K562 (cell line): ENCODE measurements around the gene HEMGN. TPM values are rescaled to one million over a fixed set of nuclear protein-coding genes. Genes with fewer than 3 reads are reported as not detected.
A peak's percentile ranks its signal among the peaks of the same experiment; 100 is the strongest.

ENCODE experiments used
- ATAC-seq: fragments of 200-7000 bp; cut with Tn5 transposase; 3 replicates; pipeline ENCODE4 v1.9.1; 2020; ENCODE audit warnings: moderate library complexity
- BruUV-seq: library from RNA; stranded (reverse); fragments of 400-500 nt; replicated peaks from 2 replicates; lab custom pipeline; 2021; lab: Mats Ljungman, UMichigan
- CTCF ChIA-PET: fragments of 300-600 bp; formaldehyde crosslinking; extraction: SDS; loops from one replicate; lab custom pipeline; 2021; ENCODE audit warnings: low intra/inter-chr PET ratio; lab: Yijun Ruan, JAX
- POLR2A ChIA-PET: fragments of 300-600, 350-650 bp; sonication (Branson Sonifier 250); formaldehyde crosslinking; extraction: SDS; loops from one replicate; lab custom pipeline; 2021; ENCODE audit warnings: antibody characterized with exemption, inconsistent platforms; lab: Yijun Ruan, JAX
- DNase-seq, 4 experiments: peaks; one replicate each; pipeline versions ENCODE4 v3.0.0 to v3.0.0-alpha.2; 2011 to 2018; ENCODE audit warnings: low spot score in 3 of 4, mixed read lengths in 3 of 4; ENCODE audit errors: extremely low read depth in 1 of 4
- FAIRE-seq: peaks from 2 replicates; lab custom pipeline; 2011; peaks lifted over from hg19 to GRCh38; lab: Jason Lieb, UNC
- H2AFZ ChIP-seq: 2 replicates; pipeline ENCODE4 v1.6.0; 2011; ENCODE audit warnings: low read depth, low read length, control low read depth, inconsistent platforms
- H3K27ac ChIP-seq: fragments of 200-600 bp; 3 replicates; pipeline ENCODE4 v1.8.0; 2011; ENCODE audit warnings: low read depth, mild to moderate bottlenecking, control low read depth, inconsistent platforms, low read length, moderate library complexity, mixed read lengths; ENCODE audit errors: extremely low read depth
- H3K27me3 ChIP-seq, 2 experiments: fragments of 300-600 bp in 1 of 2; 2 replicates in 1 of 2; 3 replicates in 1 of 2; pipeline versions ENCODE4 v1.6.0 to v1.8.0; 2011; ENCODE audit warnings: inconsistent platforms in 2 of 2, low read length in 2 of 2, mild to moderate bottlenecking in 1 of 2, mixed read lengths in 1 of 2, moderate library complexity in 1 of 2; ENCODE audit not compliant: control insufficient read depth in 2 of 2, insufficient read depth in 2 of 2
- H3K36me3 ChIP-seq: fragments of 300-600 bp; 3 replicates; pipeline ENCODE4 v1.8.0; 2011; ENCODE audit warnings: mild to moderate bottlenecking, low read length, inconsistent platforms; ENCODE audit not compliant: control insufficient read depth, insufficient read depth
- H3K4me1 ChIP-seq, 2 experiments: fragments of 200-600 bp in 1 of 2; replicated peaks in 1 of 2; 2 replicates in 1 of 2; 3 replicates in 1 of 2; pipeline versions ENCODE4 v1.5.1 to v1.8.0; 2011; ENCODE audit warnings: inconsistent platforms in 2 of 2, low read length in 2 of 2, mild to moderate bottlenecking in 1 of 2, mixed read lengths in 1 of 2, moderate library complexity in 1 of 2; ENCODE audit not compliant: control insufficient read depth in 2 of 2, insufficient read depth in 2 of 2
- H3K4me2 ChIP-seq: 2 replicates; pipeline ENCODE4 v1.6.1; 2011; ENCODE audit warnings: low read length, control low read depth, inconsistent platforms, mixed read lengths; ENCODE audit not compliant: insufficient read depth
- H3K4me3 ChIP-seq: fragments of 200-600 bp; sonication (generic), shearing (Covaris generic); 2 replicates; pipeline ENCODE4 v1.5.1; 2016; ENCODE audit warnings: control low read depth, inconsistent platforms
- H3K79me2 ChIP-seq: fragments of 200-600 bp; 3 replicates; pipeline ENCODE4 v1.8.0; 2011; ENCODE audit warnings: low read length, inconsistent platforms; ENCODE audit not compliant: control insufficient read depth, insufficient read depth
- H3K9ac ChIP-seq, 2 experiments: 2 replicates each; pipeline versions ENCODE4 v1.6.0 to v1.6.1; 2011; ENCODE audit warnings: low read depth in 2 of 2, low read length in 2 of 2, control low read depth in 1 of 2, inconsistent platforms in 1 of 2, mild to moderate bottlenecking in 1 of 2, mixed read lengths in 1 of 2; ENCODE audit not compliant: insufficient read depth in 1 of 2
- H3K9me1 ChIP-seq: one replicate; pipeline ENCODE4 v1.6.0; 2011; ENCODE audit warnings: inconsistent platforms, mild to moderate bottlenecking, low read length, moderate library complexity; ENCODE audit not compliant: control insufficient read depth, insufficient read depth
- H3K9me3 ChIP-seq: replicated peaks from 2 replicates; pipeline ENCODE4 v1.5.1; 2011; ENCODE audit warnings: low read depth, low read length, inconsistent platforms; ENCODE audit not compliant: control insufficient read depth, insufficient read depth
- H4K20me1 ChIP-seq: replicated peaks from 2 replicates; pipeline ENCODE4 v1.6.1; 2011; ENCODE audit warnings: low read length, inconsistent platforms, mixed read lengths; ENCODE audit not compliant: control insufficient read depth, insufficient read depth
- ARID3A ChIP-seq: IDR thresholded peaks from 2 replicates; pipeline ENCODE4 v1.6.1; 2012; ENCODE audit warnings: low read depth, low read length, improper control_type of control experiment, borderline replicate concordance
- DACH1 ChIP-seq: fragments of 450-650 bp; IDR thresholded peaks from 2 replicates; pipeline ENCODE4 v1.6.1; 2018; ENCODE audit not compliant: partially characterized antibody
- FUS ChIP-seq: fragments of 200-400 bp; formaldehyde crosslinking; optimal IDR thresholded peaks from 2 replicates; pipeline ENCODE3; 2017; ENCODE audit warnings: low read depth, low read length
- NFE2L1 ChIP-seq: fragments of 450-650 bp; IDR thresholded peaks from 2 replicates; pipeline ENCODE4 v1.6.1; 2016; ENCODE audit warnings: missing genetic modification characterization, low read depth, mild to moderate bottlenecking, missing compliant biosample characterization, moderate library complexity, borderline replicate concordance
- ZBTB1 ChIP-seq: sonication (generic); formaldehyde crosslinking; IDR thresholded peaks from 2 replicates; pipeline ENCODE4 v1.8.1; 2023; ENCODE audit warnings: missing genetic modification reagents, low read depth, mild to moderate bottlenecking, borderline replicate concordance
- ZNF584 ChIP-seq: fragments of 200-800 bp; sonication (Bioruptor generic); IDR thresholded peaks from 2 replicates; pipeline ENCODE4 v1.6.1; 2016; ENCODE audit warnings: low read depth, mild to moderate bottlenecking, missing genetic modification characterization, missing compliant biosample characterization
- WGBS: fragments of 100-300 bp; shearing (Covaris generic); methylation state at CpG from one replicate; pipeline ENCODE4 v1.1.6; 2016; ENCODE audit warnings: low coverage, mixed read lengths; ENCODE audit not compliant: insufficient coverage; ENCODE audit errors: missing lambda C conversion rate; 5-methylcytosine and 5-hydroxymethylcytosine counted together
- in situ Hi-C: fragments of 300-500 bp; cut with MboI; formaldehyde crosslinking; loops from 4 replicates; pipeline ENCODE4 v1.15.0; 2018; ENCODE audit warnings: inconsistent platforms, mixed read lengths
- intact Hi-C: fragments of 100-400 bp; cut with micrococcal nuclease; formaldehyde crosslinking; loops from 2 replicates; pipeline ENCODE4 v1.14.2; 2022
- polyA plus RNA-seq, 8 experiments: library from polyadenylated mRNA; depleted of rRNA in 4 of 8; stranded (reverse) in 5 of 8; unstranded in 3 of 8; fragments of >200 nt; fragmentation: Nextera tagmentation in 2 of 8; fragmentation: Illumina TruSeq in 1 of 8; extraction: Ambion mirVana in 2 of 8; extraction: Trizol in 1 of 8; gene quantifications; 2 replicates each; pipeline versions ENCODE4 v1.2.1 to v1.2.3, GENCODE V29; 2011 to 2014; ENCODE audit warnings: inconsistent platforms in 1 of 8, missing spikeins in 1 of 8
- total RNA-seq, 7 experiments: library from RNA; depleted of rRNA in 6 of 7; stranded (reverse); fragments of >200 nt in 6 of 7; fragmentation: Illumina TruSeq in 2 of 7; extraction: Trizol in 2 of 7; gene quantifications; 2 replicates each; pipeline versions ENCODE4 v1.2.1 to v1.2.3, GENCODE V29; 2011 to 2021; ENCODE audit warnings: low replicate concordance in 1 of 7

Gene HEMGN
- total and polyA plus RNA-seq, 9 of the 15 experiments (the other 6 are each of a cell fraction or from before 2014, with no cell fraction given), result 56.3 to 258 (median 137) TPM

DNA sequence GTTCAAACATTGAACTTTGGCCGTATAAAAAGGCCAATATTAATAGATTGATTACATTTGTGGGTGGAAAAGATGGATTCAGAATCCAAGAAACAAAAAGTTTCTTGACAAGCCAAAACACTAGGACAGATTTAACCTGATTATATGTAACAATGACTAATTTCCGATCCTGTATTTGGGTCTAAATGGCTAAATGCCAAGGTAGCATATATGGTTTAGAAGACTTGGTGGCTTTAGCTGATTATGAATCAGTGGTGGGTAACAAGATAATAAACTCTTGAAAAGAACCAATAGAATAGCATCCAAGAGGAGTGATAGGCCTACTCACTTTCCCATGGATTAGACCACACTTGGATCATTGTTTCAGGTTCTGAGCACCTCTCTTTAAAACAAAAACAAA, 23.4 kb upstream of the HEMGN start:
- Histone ChIP-seq H3K9me3 (no peaks in the 10 kb centered on the region), H3K4me1 (peaks cover 48 to 67% of the 10 kb centered on the region in 2 experiments), H3K4me2 (peak overlapping the region; percentile 78), H3K27me3 (no peaks in the 10 kb centered on the region), H3K36me3 (no peaks in the 10 kb centered on the region), H3K9me1 (no peaks in the 10 kb centered on the region), H3K9ac (peak overlapping the region in 1 of 2 experiments; percentile 62; a peak in 2 of 4 replicates), H3K4me3 (no peak overlapping the region), H2AFZ (peak overlapping the region; percentile 93), H3K79me2 (peaks cover 21% of the 10 kb centered on the region; the same call in 2 of the 3 replicates), H4K20me1 (no peaks in the 10 kb centered on the region), H3K27ac (peak overlapping the region; percentile 83)
- POLR2A ChIA-PET, result interaction anchor here (1.0 to 3.0 kb wide), 5 partner anchors 11 to 21 kb away, joined by 3 to 27 read pairs (median 8); partner anchors contain the start of gene ANP32B
- CTCF ChIA-PET, result no interaction called here
- TF ChIP-seq ZBTB1 (CRISPR knock-in tag) (no peak), ZNF584 (CRISPR knock-in tag) (0 out of 2 replicates have a peak, but pooled peaks have one; percentile 15), ARID3A (0 out of 2 replicates have a peak, but pooled peaks have one; percentile 12), FUS (no peak), NFE2L1 (0 out of 2 replicates have a peak, but pooled peaks have one; percentile 1), DACH1 (no peak)
- intact Hi-C loops (loop anchor here (2.0 kb wide), 1 partner anchor 21 kb away; the partner anchor contains the start of gene ANP32B), in situ Hi-C loops (no loop called here)
- FAIRE-seq (no peak), ATAC-seq (no peak), DNase-seq (no peak)
- WGBS, result 9% methylated on average over 2 of the region's 2 CpGs
- BruUV-seq, result TSS peak; percentile 81
